B cell (primary cell): ENCODE data around the gene NUCB1. TPM values are rescaled to one million over a fixed set of nuclear protein-coding genes. Genes with fewer than 3 reads are reported as not detected.

Experiments used
- ATAC-seq: fragments of 200-7000 bp; cut with Tn5 transposase; one replicate; pipeline ENCODE4 v1.10.0; 2021; ENCODE audit warnings: low read depth, mild to moderate bottlenecking, moderate number of reproducible peaks, moderate library complexity
- CTCF ChIA-PET: fragments of 350-600 bp; sonication (Branson Sonifier 250); formaldehyde crosslinking; loops from one replicate; lab custom pipeline; 2021; ENCODE audit warnings: antibody characterized with exemption, inconsistent platforms; lab: Charles Lee
- POLR2A ChIA-PET: fragments of 350-600 bp; sonication (Branson Sonifier 250); formaldehyde crosslinking; loops from one replicate; lab custom pipeline; 2021; ENCODE audit warnings: antibody characterized with exemption; lab: Charles Lee
- DNase-seq: peaks from one replicate; pipeline ENCODE4 v3.0.0; 2013
- H2AFZ ChIP-seq: 2 replicates; pipeline ENCODE4 v1.6.1; 2012; ENCODE audit warnings: mild to moderate bottlenecking, low read depth, low read length; ENCODE audit not compliant: insufficient read depth, poor library complexity, severe bottlenecking
- H3K27ac ChIP-seq, 2 donors: 1 replicate in 1 of 2; 2 replicates in 1 of 2; pipeline ENCODE4 v1.5.1; 2012 to 2013; ENCODE audit warnings: low read length in 2 of 2, mild to moderate bottlenecking in 2 of 2, moderate library complexity in 1 of 2
- H3K27me3 ChIP-seq, 4 experiments: fragments of 200-600 bp in 1 of 4; sonication (generic) in 1 of 4; replicated peaks in 1 of 4; 1 replicate in 2 of 4; 2 replicates in 2 of 4; pipeline versions ENCODE4 v1.6.1 to v1.7.0; 2013 to 2016; ENCODE audit warnings: low read length in 3 of 4, mild to moderate bottlenecking in 2 of 4, mixed read lengths in 1 of 4, moderate library complexity in 1 of 4; ENCODE audit not compliant: insufficient read depth in 4 of 4, control insufficient read depth in 3 of 4; ENCODE audit errors: control extremely low read depth in 1 of 4
- H3K36me3 ChIP-seq, 2 experiments: replicated peaks in 1 of 2; 1 replicate in 1 of 2; 2 replicates in 1 of 2; pipeline versions ENCODE4 v1.6.1 to v1.7.1; 2013; ENCODE audit warnings: low read length in 1 of 2; ENCODE audit not compliant: insufficient read depth in 2 of 2, control insufficient read depth in 1 of 2; ENCODE audit errors: control extremely low read depth in 1 of 2, extremely low read depth in 1 of 2
- H3K4me1 ChIP-seq, 2 donors: fragments of 200-600 bp in 1 of 2; sonication (generic) in 1 of 2; 1 replicate in 1 of 2; 2 replicates in 1 of 2; pipeline versions ENCODE4 v1.5.1 to v1.6.1; 2013 to 2017; ENCODE audit warnings: low read length in 2 of 2; ENCODE audit not compliant: control insufficient read depth in 2 of 2, insufficient read depth in 2 of 2
- H3K4me2 ChIP-seq: replicated peaks from 2 replicates; pipeline ENCODE3; 2012; ENCODE audit warnings: mild to moderate bottlenecking, low read depth, low read length; ENCODE audit not compliant: poor library complexity, severe bottlenecking
- H3K4me3 ChIP-seq, 5 experiments: fragments of 200-600 bp in 1 of 5; sonication (generic) in 1 of 5; 1 replicate in 3 of 5; 2 replicates in 2 of 5; pipeline versions ENCODE4 v1.5.1 to v1.7.0; 2011 to 2016; ENCODE audit warnings: low read length in 4 of 5, mild to moderate bottlenecking in 4 of 5, low read depth in 2 of 5, control low read depth in 1 of 5, moderate library complexity in 1 of 5; ENCODE audit not compliant: insufficient read depth in 1 of 5; ENCODE audit errors: control extremely low read depth in 1 of 5, extremely low read depth in 1 of 5
- H3K79me2 ChIP-seq: fragments of 200-600 bp; sonication (generic); one replicate; pipeline ENCODE4 v1.6.0; 2016; ENCODE audit warnings: low read length; ENCODE audit not compliant: control insufficient read depth, insufficient read depth
- H3K9ac ChIP-seq: fragments of 200-600 bp; sonication (generic); 2 replicates; pipeline ENCODE4 v1.6.1; 2017; ENCODE audit warnings: mild to moderate bottlenecking, low read length, moderate library complexity
- H3K9me3 ChIP-seq, 3 donors: one replicate each; pipeline versions ENCODE4 v1.6.1 to v1.7.1; 2013; ENCODE audit warnings: low read length in 2 of 3; ENCODE audit not compliant: control insufficient read depth in 2 of 3, insufficient read depth in 1 of 3; ENCODE audit errors: control extremely low read depth in 1 of 3
- H4K20me1 ChIP-seq: 2 replicates; pipeline ENCODE4 v1.6.0; 2012; ENCODE audit warnings: mild to moderate bottlenecking, low read length; ENCODE audit not compliant: insufficient read depth, control insufficient read depth, poor library complexity, severe bottlenecking
- H3K27ac Mint-ChIP-seq: one replicate; pipeline ENCODE4 v1.8.0; 2021; ENCODE audit warnings: mixed read lengths
- H3K27me3 Mint-ChIP-seq: one replicate; pipeline ENCODE4 v1.8.0; 2021; ENCODE audit warnings: mixed read lengths
- H3K4me1 Mint-ChIP-seq: one replicate; pipeline ENCODE4 v1.8.0; 2021; ENCODE audit warnings: mixed read lengths
- H3K4me3 Mint-ChIP-seq: one replicate; pipeline ENCODE4 v1.8.0; 2021; ENCODE audit warnings: mixed read lengths
- H3K9me3 Mint-ChIP-seq: one replicate; pipeline ENCODE4 v1.8.0; 2022; ENCODE audit warnings: mixed read lengths; ENCODE audit not compliant: insufficient read depth
- CTCF ChIP-seq: fragments of 200-600 bp; IDR thresholded peaks from one replicate; pipeline ENCODE4 v1.8.0; 2022; ENCODE audit warnings: antibody characterized with exemption, mild to moderate bottlenecking
- EZH2 ChIP-seq: IDR thresholded peaks from 2 replicates; pipeline ENCODE4 v1.6.1; 2012; ENCODE audit warnings: borderline replicate concordance, low read depth, mild to moderate bottlenecking, moderate library complexity, low read length; ENCODE audit not compliant: insufficient read depth, poor library complexity, severe bottlenecking
- WGBS: methylation state at CpG from one replicate; pipeline ENCODE4 v1.1.5; 2013; ENCODE audit warnings: missing lambda C conversion rate; ENCODE audit not compliant: insufficient coverage; 5-methylcytosine and 5-hydroxymethylcytosine counted together
- intact Hi-C: fragments of 100-400 bp; cut with micrococcal nuclease; formaldehyde crosslinking; loops from one replicate; pipeline ENCODE4 v1.10.0; 2022
- polyA plus RNA-seq: library from polyadenylated mRNA; depleted of rRNA; stranded (reverse); fragments of >200 nt; gene quantifications from 2 replicates; pipeline ENCODE4 v1.2.3, GENCODE V29; 2012
- total RNA-seq, 2 donors: library from RNA; stranded (reverse); fragments of 120-200 nt in 1 of 2; gene quantifications; 1 replicate in 1 of 2; 2 replicates in 1 of 2; pipeline versions ENCODE4 v1.2.3 to v1.2.4, GENCODE V29; 2013 to 2022

Gene NUCB1
- total and polyA plus RNA-seq, 2 donors (not counting 1 experiment from before 2014, with no cell fraction given) = 118 to 134 TPM

GRCh38 chr19:48967346-48968178 is 67.5 kb downstream of the NUCB1 start:
- Mint-ChIP-seq H3K27ac (peak overlapping the region; percentile 56), H3K9me3 (no peaks in the 10 kb centered on the region), H3K4me1 (peaks cover 63% of the 10 kb centered on the region), H3K27me3 (no peaks in the 10 kb centered on the region), H3K4me3 (peak overlapping the region; percentile 100)
- peaks cover 22% of the 10 kb centered on the region for H4K20me1 ChIP-seq
- ATAC-seq (no peak), DNase-seq (no peak)
- TF ChIP-seq CTCF (no peak), EZH2 (no peak)
- H3K27me3 ChIP-seq = no peaks in the 10 kb centered on the region
- no peak overlapping the region for H3K27ac ChIP-seq
- ChIA-PET POLR2A (interaction anchor here (0.5 to 3.2 kb wide), 8 partner anchors 9 to 180 kb away, joined by 3 to 17 read pairs (median 5); partner anchors contain the start of genes GYS1 and RUVBL2), CTCF (interaction anchor here (0.7 to 4.1 kb wide), 11 partner anchors 9 to 180 kb away, joined by 3 to 17 read pairs (median 4); partner anchors contain the start of genes GYS1, HSD17B14, NUCB1 and RUVBL2)
- no peak overlapping the region for H3K4me2 ChIP-seq
- no peak overlapping the region for H3K9ac ChIP-seq
- peaks cover 32 to 54% of the 10 kb centered on the region in 2 donors for H3K4me1 ChIP-seq
- intact Hi-C loops = no loop called here
- 90% methylated on average over 11 of the region's 14 CpGs for WGBS
- H3K79me2 ChIP-seq = peaks cover 26% of the 10 kb centered on the region
- H2AFZ ChIP-seq = no peak overlapping the region
- H3K9me3 ChIP-seq = peaks cover 0 to 5% (median 0%) of the 10 kb centered on the region in 3 donors
- H3K36me3 ChIP-seq = peaks cover 0 to 40% of the 10 kb centered on the region in 2 experiments
- no peak overlapping the region for H3K4me3 ChIP-seq
